ENCODE data around the gene ERN1.

The ERN1 gene

GRCh38 chr17:64157669-64158180 is 27.8 kb upstream of the ERN1 start:
- DNase-seq (ENCODE audit: low spot score), result no peak

GRCh38 chr17:64156670-64157069 is 26.7 kb upstream of the ERN1 start:
- no peak for DNase-seq (ENCODE audit: low spot score)

GRCh38 chr17:64155751-64156544 is 26.0 kb upstream of the ERN1 start:
- DNase-seq (ENCODE audit: low spot score), result peak; percentile 96

GRCh38 chr17:64155129-64155528 is 25.2 kb upstream of the ERN1 start:
- no peak for DNase-seq (ENCODE audit: low spot score)

- no peak for DNase-seq (ENCODE audit: low spot score)
Observed at GRCh38 chr17:64154717-64155116, 24.8 kb upstream of the ERN1 start.

DNA sequence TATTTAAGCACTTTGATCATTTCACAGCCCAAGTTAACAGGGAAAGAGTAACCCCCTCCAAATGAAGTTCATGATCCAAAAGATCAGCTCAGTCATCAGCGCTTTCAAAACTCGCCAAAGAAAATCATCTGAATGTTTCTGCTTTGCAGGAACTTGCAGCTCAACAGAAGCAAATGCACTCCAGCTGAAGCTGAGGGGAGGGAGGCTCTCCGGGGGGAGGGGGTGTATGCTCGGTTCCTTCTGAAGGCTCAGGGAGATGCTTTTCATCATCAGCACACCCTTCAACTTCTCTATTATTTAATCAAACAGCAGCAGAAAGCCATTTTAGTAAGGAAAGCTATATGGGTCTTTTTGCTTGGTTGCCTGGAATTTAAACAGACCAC is 24.4 kb upstream of the ERN1 start:
- no peak for DNase-seq (ENCODE audit: low spot score)

DNA sequence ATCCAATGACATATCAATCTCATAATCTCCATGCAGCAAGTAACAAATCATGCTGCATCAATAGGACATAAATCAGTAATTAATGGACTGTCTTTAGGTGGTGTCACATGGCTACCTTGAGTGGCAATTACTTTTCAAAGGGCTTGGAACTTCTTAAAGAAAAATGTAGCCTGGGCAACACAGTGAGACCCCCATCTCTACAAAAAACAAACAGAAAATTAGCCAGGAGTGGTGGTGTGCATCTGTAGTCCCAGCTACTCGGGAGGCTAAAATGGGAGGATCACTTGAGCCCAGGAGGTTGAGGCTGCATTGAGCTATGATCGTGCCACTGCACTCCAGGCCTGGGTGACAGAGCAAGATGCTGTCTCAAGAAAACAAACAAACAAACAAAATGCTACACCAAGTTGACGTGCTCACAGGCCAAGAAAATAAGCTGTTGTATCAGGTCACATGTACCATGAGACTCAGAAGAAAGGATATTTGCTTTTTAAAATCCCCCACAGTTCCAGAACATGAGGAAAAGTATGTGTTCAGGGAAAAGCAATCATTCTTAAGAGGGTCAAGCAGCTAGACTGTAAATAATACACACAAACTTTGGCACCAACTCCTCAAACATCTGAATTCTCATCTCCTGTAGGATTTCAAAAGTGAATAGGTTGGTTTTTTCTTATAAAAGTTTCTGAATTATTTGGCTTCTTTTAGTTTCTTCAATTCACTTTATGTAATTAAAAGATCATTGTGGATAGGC is 23.8 kb upstream of the ERN1 start:
- no peak for DNase-seq (ENCODE audit: low spot score)

DNA sequence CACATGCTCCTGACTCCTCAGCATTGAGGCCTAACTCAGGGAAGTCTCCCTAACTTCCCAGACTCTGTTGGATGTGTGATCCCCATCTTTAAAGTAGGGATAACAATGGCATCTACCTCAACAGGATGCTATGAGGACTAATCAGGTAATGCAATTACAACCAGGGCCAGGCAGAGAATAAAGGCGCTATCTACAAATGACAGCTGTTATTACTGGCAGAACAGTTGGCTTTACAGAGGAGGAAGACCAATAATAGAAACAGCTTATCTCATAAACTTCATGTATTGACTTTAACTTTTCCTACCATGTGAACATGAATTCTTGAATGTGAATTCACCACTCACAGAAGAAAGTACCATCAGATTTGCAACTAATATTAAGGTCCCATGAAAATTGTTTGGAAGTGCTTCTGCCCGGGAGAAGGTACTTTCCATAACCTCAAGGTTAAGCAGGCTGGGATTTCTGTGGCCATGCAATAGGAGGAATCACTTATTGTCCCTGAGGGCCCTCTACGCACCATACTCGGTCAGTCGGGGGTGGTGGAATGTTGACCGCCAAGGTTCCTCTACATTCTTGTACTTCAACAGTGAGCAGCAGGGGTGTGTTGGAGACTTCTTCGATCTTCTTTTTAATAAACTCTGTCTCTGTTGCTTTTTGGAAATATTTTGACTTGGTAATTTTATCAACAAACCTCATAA is 22.6 kb upstream of the ERN1 start:
- DNase-seq (ENCODE audit: low spot score), result no peak

GRCh38 chr17:64151016-64151368 is 21.0 kb upstream of the ERN1 start:
- no peak for DNase-seq (ENCODE audit: low spot score)

- no peak for DNase-seq (ENCODE audit: low spot score)
Observed at GRCh38 chr17:64150237-64151015, 20.5 kb upstream of the ERN1 start.

DNA sequence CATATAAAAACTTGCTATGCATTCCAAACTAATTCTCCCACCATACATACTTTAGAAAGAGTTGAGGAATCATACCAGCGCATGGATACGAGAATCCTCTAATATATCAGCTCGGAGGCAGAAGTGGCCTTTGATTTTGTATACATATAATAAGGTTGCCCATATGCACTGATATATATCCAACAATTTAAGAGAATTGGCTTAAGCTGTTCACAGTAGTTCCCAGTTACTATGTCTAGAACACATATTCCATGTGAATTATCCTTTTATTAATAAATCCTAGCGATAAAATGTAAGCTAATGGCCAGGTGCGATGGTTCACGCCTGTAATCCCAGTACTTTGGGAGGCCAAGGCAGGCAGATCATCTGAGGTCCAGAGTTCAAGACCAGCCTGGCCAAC is 19.3 kb upstream of the ERN1 start:
- DNase-seq (ENCODE audit: low spot score), result no peak

GRCh38 chr17:64148699-64149098 is 18.8 kb upstream of the ERN1 start:
- peak; percentile 71 for DNase-seq (ENCODE audit: low spot score)

- no peak for DNase-seq (ENCODE audit: low spot score)
Observed at GRCh38 chr17:64148017-64148631, 18.2 kb upstream of the ERN1 start.

- no peak for DNase-seq (ENCODE audit: low spot score)
Observed at GRCh38 chr17:64147110-64148016, 17.4 kb upstream of the ERN1 start.

GRCh38 chr17:64146418-64147109 is 16.6 kb upstream of the ERN1 start:
- peak; percentile 76 for DNase-seq (ENCODE audit: low spot score)

- DNase-seq (ENCODE audit: low spot score), result peak; percentile 100
Observed at GRCh38 chr17:64145751-64146417, 15.9 kb upstream of the ERN1 start.

GRCh38 chr17:64145375-64145750 is 15.4 kb upstream of the ERN1 start:
- no peak for DNase-seq (ENCODE audit: low spot score)

- no peak for DNase-seq (ENCODE audit: low spot score)
Observed at GRCh38 chr17:64139542-64139941, 9.6 kb upstream of the ERN1 start.

DNA sequence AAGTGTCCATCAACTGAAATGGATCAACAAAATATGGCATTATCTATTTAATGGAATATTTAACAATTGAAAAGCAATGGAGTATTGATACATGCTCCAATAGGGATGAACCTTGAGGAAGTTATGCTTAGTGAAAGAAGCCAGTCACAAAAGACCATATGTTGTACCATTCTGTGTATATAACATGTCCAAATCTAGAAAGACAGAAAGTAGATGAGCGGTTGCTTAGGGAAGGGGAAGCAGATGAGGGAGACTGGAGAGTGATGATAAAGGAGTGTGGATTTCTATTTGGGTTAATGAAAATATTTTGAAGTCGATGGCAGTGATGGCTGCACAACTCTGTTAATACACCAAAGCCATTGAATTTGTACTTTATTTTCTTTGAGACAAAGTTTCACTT is 8.5 kb upstream of the ERN1 start:
- no peak for DNase-seq (ENCODE audit: low spot score)

Measured in Ammon's horn (tissue), 1 donor.